ENCODE measurements around the gene SLC22A23.

SLC22A23 gene

GRCh38 chr6:3376893-3377535 lies 79.8 kb downstream of the SLC22A23 start:
- H3K4me3 ChIP-seq (ENCODE audit: low read depth in 1 of 2, low read length in 2 of 2), result no peak overlapping the region
- no peaks in the 10 kb centered on the region for H3K79me2 ChIP-seq (ENCODE audit: insufficient read depth, low read length)
- H4K20me1 ChIP-seq (ENCODE audit: insufficient read depth, low read length), result no peaks in the 10 kb centered on the region; the same call in 1 of the 2 replicates
- H2AFZ ChIP-seq (ENCODE audit: low read depth, low read length), result no peak overlapping the region
- peaks cover 37% of the 10 kb centered on the region for H3K27me3 ChIP-seq (ENCODE audit: insufficient read depth, low read length, poor library complexity)
- no peak overlapping the region for H3K4me2 ChIP-seq (ENCODE audit: insufficient read depth, low read length)
- H3K9ac ChIP-seq (ENCODE audit: low read depth, low read length), result no peak overlapping the region
- TF ChIP-seq CTCF (IDR thresholded peaks at IDR 0.05; ENCODE audit: borderline replicate concordance, extremely low read depth, low read length, poor library complexity, severe bottlenecking), result no peak
- no peak for TF ChIP-seq EZH2 (IDR thresholded peaks at IDR 0.05; ENCODE audit: borderline replicate concordance, low read depth, low read length, severe bottlenecking)
- H3K4me1 ChIP-seq (ENCODE audit: insufficient read depth, low read length), result peaks cover 5% of the 10 kb centered on the region
- no peak for DNase-seq
- no peaks in the 10 kb centered on the region for H3K9me3 ChIP-seq (ENCODE audit: insufficient read depth, low read length, severe bottlenecking)
- no peak for ATAC-seq (ENCODE audit: insufficient read depth, low read depth)
- no peaks in the 10 kb centered on the region for H3K36me3 ChIP-seq (ENCODE audit: insufficient read depth, low read length)
- no peak overlapping the region for H3K27ac ChIP-seq (ENCODE audit: low read length)

- Histone ChIP-seq H3K4me1 (ENCODE audit: insufficient read depth, low read length) (peaks cover 5% of the 10 kb centered on the region), H3K79me2 (ENCODE audit: insufficient read depth, low read length) (no peaks in the 10 kb centered on the region), H3K27me3 (ENCODE audit: insufficient read depth, low read length, poor library complexity) (peaks cover 33% of the 10 kb centered on the region), H3K27ac (ENCODE audit: low read length) (no peak overlapping the region), H3K4me3 (ENCODE audit: low read depth in 1 of 2, low read length in 2 of 2) (no peak overlapping the region), H2AFZ (ENCODE audit: low read depth, low read length) (no peak overlapping the region), H3K9ac (ENCODE audit: low read depth, low read length) (no peak overlapping the region), H4K20me1 (ENCODE audit: insufficient read depth, low read length) (no peaks in the 10 kb centered on the region; the same call in 1 of the 2 replicates), H3K9me3 (ENCODE audit: insufficient read depth, low read length, severe bottlenecking) (no peaks in the 10 kb centered on the region), H3K4me2 (ENCODE audit: insufficient read depth, low read length) (no peak overlapping the region), H3K36me3 (ENCODE audit: insufficient read depth, low read length) (no peaks in the 10 kb centered on the region)
- no peak for DNase-seq
- TF ChIP-seq CTCF (IDR thresholded peaks at IDR 0.05; ENCODE audit: borderline replicate concordance, extremely low read depth, low read length, poor library complexity, severe bottlenecking), result no peak
- no peak for TF ChIP-seq EZH2 (IDR thresholded peaks at IDR 0.05; ENCODE audit: borderline replicate concordance, low read depth, low read length, severe bottlenecking)
- ATAC-seq (ENCODE audit: insufficient read depth, low read depth), result no peak
Measured at GRCh38 chr6:3376064-3376463, 80.8 kb downstream of the SLC22A23 start.

GRCh38 chr6:3373597-3374203 lies 83.2 kb downstream of the SLC22A23 start:
- H3K36me3 ChIP-seq (ENCODE audit: insufficient read depth, low read length), result no peaks in the 10 kb centered on the region
- no peak overlapping the region for H3K4me3 ChIP-seq (ENCODE audit: low read depth in 1 of 2, low read length in 2 of 2)
- H3K79me2 ChIP-seq (ENCODE audit: insufficient read depth, low read length), result no peaks in the 10 kb centered on the region
- no peak for ATAC-seq (ENCODE audit: insufficient read depth, low read depth)
- H3K27ac ChIP-seq (ENCODE audit: low read length), result no peak overlapping the region
- no peaks in the 10 kb centered on the region for H3K9me3 ChIP-seq (ENCODE audit: insufficient read depth, low read length, severe bottlenecking)
- no peaks in the 10 kb centered on the region; the same call in 1 of the 2 replicates for H4K20me1 ChIP-seq (ENCODE audit: insufficient read depth, low read length)
- no peak overlapping the region for H3K9ac ChIP-seq (ENCODE audit: low read depth, low read length)
- H3K27me3 ChIP-seq (ENCODE audit: insufficient read depth, low read length, poor library complexity), result peaks cover 20% of the 10 kb centered on the region
- TF ChIP-seq CTCF (IDR thresholded peaks at IDR 0.05; ENCODE audit: borderline replicate concordance, extremely low read depth, low read length, poor library complexity, severe bottlenecking) (no peak), EZH2 (IDR thresholded peaks at IDR 0.05; ENCODE audit: borderline replicate concordance, low read depth, low read length, severe bottlenecking) (no peak)
- no peak overlapping the region for H2AFZ ChIP-seq (ENCODE audit: low read depth, low read length)
- H3K4me1 ChIP-seq (ENCODE audit: insufficient read depth, low read length), result peaks cover 5% of the 10 kb centered on the region
- H3K4me2 ChIP-seq (ENCODE audit: insufficient read depth, low read length), result no peak overlapping the region
- DNase-seq, result no peak

Measured in DND-41 (cell line).